K562 (cell line): ENCODE data around the gene NPIPB2. TPM values are rescaled to one million over a fixed set of nuclear protein-coding genes. Genes with fewer than 3 reads are reported as not detected.

ENCODE experiments used
- ATF3 ChIP-seq, 2 experiments: fragments of 450-650 bp in 1 of 2; sonication (generic) in 1 of 2; formaldehyde crosslinking in 1 of 2; IDR thresholded peaks in 1 of 2; conservative IDR thresholded peaks in 1 of 2; 2 replicates each; pipeline versions ENCODE4 v1.6.1 to v1.8.1; 2016 to 2023; ENCODE audit warnings: mild to moderate bottlenecking in 2 of 2, moderate library complexity in 2 of 2, inconsistent platforms in 1 of 2, missing genetic modification reagents in 1 of 2
- CBFB ChIP-seq: sonication (generic); formaldehyde crosslinking; IDR thresholded peaks from 2 replicates; pipeline ENCODE4 v1.4.0; 2020; ENCODE audit warnings: mild to moderate bottlenecking, missing genetic modification reagents
- FUS ChIP-seq: fragments of 200-400 bp; formaldehyde crosslinking; optimal IDR thresholded peaks from 2 replicates; pipeline ENCODE3; 2017; ENCODE audit warnings: low read depth, low read length
- HMBOX1 ChIP-seq: sonication (generic); IDR thresholded peaks from 2 replicates; pipeline ENCODE4 v1.6.1; 2016
- KLF16 ChIP-seq: IDR thresholded peaks from 2 replicates; pipeline ENCODE4 v1.6.1; 2016; ENCODE audit warnings: antibody characterized with exemption
- NBN ChIP-seq: fragments of 450-650 bp; IDR thresholded peaks from 2 replicates; pipeline ENCODE4 v1.6.1; 2016; ENCODE audit warnings: low read depth, mild to moderate bottlenecking
- NKRF ChIP-seq: fragments of 450-650 bp; IDR thresholded peaks from 2 replicates; pipeline ENCODE4 v1.6.1; 2016; ENCODE audit warnings: borderline replicate concordance
- PKNOX1 ChIP-seq: fragments of 450-650 bp; IDR thresholded peaks from 2 replicates; pipeline ENCODE4 v1.6.1; 2016
- SMAD4 ChIP-seq: fragments of 250-450 bp; sonication (Bioruptor Pico); conservative IDR thresholded peaks from 2 replicates; pipeline ENCODE4 v1.8.0; 2021; ENCODE audit warnings: inconsistent platforms, mild to moderate bottlenecking, moderate library complexity
- TOE1 ChIP-seq, 2 experiments: fragments of 450-650 bp in 1 of 2; sonication (generic) in 1 of 2; formaldehyde crosslinking in 1 of 2; IDR thresholded peaks; 2 replicates each; pipeline versions ENCODE4 v1.7.1 to v1.8.0; 2016 to 2022; ENCODE audit warnings: borderline replicate concordance in 2 of 2, mild to moderate bottlenecking in 2 of 2, antibody characterized with exemption in 1 of 2, inconsistent platforms in 1 of 2, low read depth in 1 of 2, missing genetic modification reagents in 1 of 2, moderate library complexity in 1 of 2
- ZNF133 ChIP-seq: fragments of 250-450 bp; sonication (Bioruptor Pico); IDR thresholded peaks from 2 replicates; pipeline ENCODE4 v1.4.0; 2020; ENCODE audit warnings: mild to moderate bottlenecking
- ZNF551 ChIP-seq: fragments of 250-450 bp; sonication (Bioruptor Pico); IDR thresholded peaks from 2 replicates; pipeline ENCODE4 v1.5.0; 2021; ENCODE audit warnings: mild to moderate bottlenecking, moderate library complexity
- polyA plus RNA-seq, 8 experiments: library from polyadenylated mRNA; depleted of rRNA in 4 of 8; stranded (reverse) in 5 of 8; unstranded in 3 of 8; fragments of >200 nt; fragmentation: Nextera tagmentation in 2 of 8; fragmentation: Illumina TruSeq in 1 of 8; extraction: Ambion mirVana in 2 of 8; extraction: Trizol in 1 of 8; gene quantifications; 2 replicates each; pipeline versions ENCODE4 v1.2.1 to v1.2.3, GENCODE V29; 2011 to 2014; ENCODE audit warnings: inconsistent platforms in 1 of 8, missing spikeins in 1 of 8
- total RNA-seq, 7 experiments: library from RNA; depleted of rRNA in 6 of 7; stranded (reverse); fragments of >200 nt in 6 of 7; fragmentation: Illumina TruSeq in 2 of 7; extraction: Trizol in 2 of 7; gene quantifications; 2 replicates each; pipeline versions ENCODE4 v1.2.1 to v1.2.3, GENCODE V29; 2011 to 2021; ENCODE audit warnings: low replicate concordance in 1 of 7
- TF ChIP-seq, protein P1 (sequence below): IDR thresholded peaks from 2 replicates; pipeline ENCODE4 v1.6.1; 2011; ENCODE audit warnings: borderline replicate concordance, low read depth, mild to moderate bottlenecking, moderate library complexity, low read length; ENCODE audit not compliant: insufficient read depth, poor library complexity, severe bottlenecking
- TF ChIP-seq, protein P2 (sequence below): fragments of 450-650 bp; IDR thresholded peaks from 2 replicates; pipeline ENCODE4 v1.6.1; 2018; ENCODE audit not compliant: partially characterized antibody

Gene NPIPB2
- total and polyA plus RNA-seq, 9 of the 15 experiments (the other 6 are each of a cell fraction or from before 2014, with no cell fraction given), result 0.21 to 2.9 (median 1.6) TPM; not detected in 1

DNA sequence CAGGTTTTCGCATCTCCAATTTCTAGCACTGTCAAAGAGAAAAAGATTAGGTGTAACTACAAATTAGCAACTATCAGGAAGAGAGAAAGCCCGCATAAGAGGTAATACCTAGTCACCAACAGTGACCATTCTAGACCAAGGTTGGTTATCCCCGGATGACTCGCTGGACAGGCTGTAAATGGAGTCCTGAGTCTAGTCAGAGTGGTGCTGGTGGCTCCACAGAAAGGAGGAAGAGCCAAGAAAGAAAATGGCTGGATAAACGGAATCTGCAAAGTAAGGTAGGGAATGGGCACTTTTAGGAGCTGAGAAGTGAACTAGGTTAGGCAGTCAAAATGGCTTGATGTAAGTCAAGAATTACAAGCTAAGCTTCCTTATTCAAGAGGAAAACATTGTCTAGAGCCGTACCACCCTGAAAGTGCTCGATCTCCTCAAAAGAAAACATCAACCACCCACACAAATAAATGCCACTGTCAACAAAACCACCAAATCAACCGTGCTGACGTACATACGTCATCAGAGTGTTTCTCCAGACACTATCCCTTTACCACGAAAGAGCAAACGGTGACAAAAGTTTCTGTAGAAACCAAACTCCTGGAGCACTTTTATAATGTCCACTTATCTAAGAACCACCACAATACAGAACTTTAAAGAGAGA, 28.3 kb downstream of the NPIPB2 start (continued):
- peak; percentile 96 for TF ChIP-seq HMBOX1
- no peak for TF ChIP-seq ZNF133 (CRISPR knock-in tag)
- TF ChIP-seq, protein P1, sequence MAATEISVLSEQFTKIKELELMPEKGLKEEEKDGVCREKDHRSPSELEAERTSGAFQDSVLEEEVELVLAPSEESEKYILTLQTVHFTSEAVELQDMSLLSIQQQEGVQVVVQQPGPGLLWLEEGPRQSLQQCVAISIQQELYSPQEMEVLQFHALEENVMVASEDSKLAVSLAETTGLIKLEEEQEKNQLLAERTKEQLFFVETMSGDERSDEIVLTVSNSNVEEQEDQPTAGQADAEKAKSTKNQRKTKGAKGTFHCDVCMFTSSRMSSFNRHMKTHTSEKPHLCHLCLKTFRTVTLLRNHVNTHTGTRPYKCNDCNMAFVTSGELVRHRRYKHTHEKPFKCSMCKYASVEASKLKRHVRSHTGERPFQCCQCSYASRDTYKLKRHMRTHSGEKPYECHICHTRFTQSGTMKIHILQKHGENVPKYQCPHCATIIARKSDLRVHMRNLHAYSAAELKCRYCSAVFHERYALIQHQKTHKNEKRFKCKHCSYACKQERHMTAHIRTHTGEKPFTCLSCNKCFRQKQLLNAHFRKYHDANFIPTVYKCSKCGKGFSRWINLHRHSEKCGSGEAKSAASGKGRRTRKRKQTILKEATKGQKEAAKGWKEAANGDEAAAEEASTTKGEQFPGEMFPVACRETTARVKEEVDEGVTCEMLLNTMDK, result no peak
- peak; percentile 51 for TF ChIP-seq ATF3 (IDR thresholded peaks at IDR 0.05)
- TF ChIP-seq ATF3 (CRISPR knock-in tag; conservative IDR thresholded peaks at IDR 0.05), result no peak
- no peak for TF ChIP-seq CBFB (CRISPR knock-in tag)
- no peak for TF ChIP-seq SMAD4 (CRISPR knock-in tag)
- no peak for TF ChIP-seq ZNF551
- no peak for TF ChIP-seq FUS
- TF ChIP-seq NKRF, result peak; percentile 32; the same call in 1 of the 2 replicates
- TF ChIP-seq NBN, result no peak
- TF ChIP-seq, protein P2, sequence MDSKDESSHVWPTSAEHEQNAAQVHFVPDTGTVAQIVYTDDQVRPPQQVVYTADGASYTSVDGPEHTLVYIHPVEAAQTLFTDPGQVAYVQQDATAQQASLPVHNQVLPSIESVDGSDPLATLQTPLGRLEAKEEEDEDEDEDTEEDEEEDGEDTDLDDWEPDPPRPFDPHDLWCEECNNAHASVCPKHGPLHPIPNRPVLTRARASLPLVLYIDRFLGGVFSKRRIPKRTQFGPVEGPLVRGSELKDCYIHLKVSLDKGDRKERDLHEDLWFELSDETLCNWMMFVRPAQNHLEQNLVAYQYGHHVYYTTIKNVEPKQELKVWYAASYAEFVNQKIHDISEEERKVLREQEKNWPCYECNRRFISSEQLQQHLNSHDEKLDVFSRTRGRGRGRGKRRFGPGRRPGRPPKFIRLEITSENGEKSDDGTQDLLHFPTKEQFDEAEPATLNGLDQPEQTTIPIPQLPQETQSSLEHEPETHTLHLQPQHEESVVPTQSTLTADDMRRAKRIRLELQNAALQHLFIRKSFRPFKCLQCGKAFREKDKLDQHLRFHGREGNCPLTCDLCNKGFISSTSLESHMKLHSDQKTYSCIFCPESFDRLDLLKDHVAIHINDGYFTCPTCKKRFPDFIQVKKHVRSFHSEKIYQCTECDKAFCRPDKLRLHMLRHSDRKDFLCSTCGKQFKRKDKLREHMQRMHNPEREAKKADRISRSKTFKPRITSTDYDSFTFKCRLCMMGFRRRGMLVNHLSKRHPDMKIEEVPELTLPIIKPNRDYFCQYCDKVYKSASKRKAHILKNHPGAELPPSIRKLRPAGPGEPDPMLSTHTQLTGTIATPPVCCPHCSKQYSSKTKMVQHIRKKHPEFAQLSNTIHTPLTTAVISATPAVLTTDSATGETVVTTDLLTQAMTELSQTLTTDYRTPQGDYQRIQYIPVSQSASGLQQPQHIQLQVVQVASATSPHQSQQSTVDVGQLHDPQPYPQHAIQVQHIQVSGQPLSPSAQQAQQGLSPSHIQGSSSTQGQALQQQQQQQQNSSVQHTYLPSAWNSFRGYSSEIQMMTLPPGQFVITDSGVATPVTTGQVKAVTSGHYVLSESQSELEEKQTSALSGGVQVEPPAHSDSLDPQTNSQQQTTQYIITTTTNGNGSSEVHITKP, result peak; percentile 83
- 0 out of 2 replicates have a peak, but pooled peaks have one; percentile 19 for TF ChIP-seq TOE1 (IDR thresholded peaks at IDR 0.05; ENCODE audit: borderline replicate concordance)
- no peak for TF ChIP-seq TOE1 (CRISPR knock-in tag; IDR thresholded peaks at IDR 0.05; ENCODE audit: borderline replicate concordance, low read depth)
- TF ChIP-seq PKNOX1, result peak; percentile 45; the same call in 1 of the 2 replicates
- TF ChIP-seq KLF16, result no peak
